Measurements from ENCODE around the gene DDX10.

The DDX10 gene

DNA sequence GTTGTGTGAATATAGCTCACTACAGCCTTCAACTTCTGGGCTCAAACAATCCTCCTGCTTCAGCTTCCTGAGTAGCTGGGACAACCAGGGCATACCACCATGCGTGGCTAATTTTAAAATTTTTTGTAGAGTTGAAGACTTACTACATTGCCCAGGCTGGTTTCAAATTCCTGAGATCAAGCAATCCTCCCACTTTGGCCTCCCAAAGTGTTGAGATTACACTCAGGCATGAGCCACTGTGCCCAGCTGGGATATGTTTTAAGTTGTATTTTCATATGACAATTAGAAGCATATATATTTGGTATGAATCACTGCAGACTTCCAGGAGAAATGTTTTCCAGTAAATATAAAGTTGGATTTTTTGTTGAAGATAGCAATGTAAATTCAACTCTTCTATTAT lies 15.4 kb downstream of the DDX10 start:
- Mint-ChIP-seq H3K36me3 (peaks cover 72% of the 10 kb centered on the region), H3K4me3 (no peak overlapping the region), H3K4me1 (no peaks in the 10 kb centered on the region), H3K9me3 (no peaks in the 10 kb centered on the region), H3K27ac (no peak overlapping the region)
- ATAC-seq (no peak), DNase-seq (ENCODE audit: low spot score in 2 of 2) (no peak)

DNA sequence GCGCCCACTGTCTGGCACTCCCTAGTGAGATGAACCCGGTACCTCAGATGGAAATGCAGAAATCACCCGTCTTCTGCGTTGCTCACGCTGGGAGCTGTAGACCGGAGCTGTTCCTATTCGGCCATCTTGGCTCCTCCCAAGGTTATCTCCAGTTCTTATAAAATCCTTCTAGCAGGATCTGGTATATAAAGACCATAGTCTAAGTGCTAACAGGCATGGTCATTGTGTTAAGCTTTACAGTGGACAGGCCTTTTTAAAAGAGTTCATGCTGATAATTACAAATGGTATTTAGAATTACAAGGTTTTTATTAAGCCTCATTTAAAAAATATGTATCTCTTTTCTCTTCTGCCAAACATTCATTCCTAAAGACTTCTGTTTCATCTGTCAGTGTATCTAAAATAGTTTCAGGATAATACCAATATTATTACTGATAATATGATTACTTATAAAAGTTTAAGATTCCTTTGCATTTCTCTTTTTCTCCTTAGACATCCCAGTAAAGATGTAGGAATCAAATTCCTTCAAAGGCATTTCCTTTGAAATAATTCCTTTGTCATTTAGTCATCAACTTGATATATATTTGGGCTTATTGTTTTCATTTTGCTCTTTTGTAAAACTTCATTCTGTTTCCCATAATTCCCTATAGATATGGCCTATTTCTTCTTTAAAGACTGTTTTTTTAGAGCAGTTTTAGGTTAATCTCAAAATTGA lies 20.7 kb downstream of the DDX10 start:
- Mint-ChIP-seq H3K4me3 (no peak overlapping the region), H3K27ac (no peak overlapping the region), H3K4me1 (no peaks in the 10 kb centered on the region), H3K9me3 (no peaks in the 10 kb centered on the region), H3K36me3 (peaks cover 56% of the 10 kb centered on the region)
- DNase-seq (ENCODE audit: low spot score in 2 of 2) (no peak), ATAC-seq (no peak)

DNA sequence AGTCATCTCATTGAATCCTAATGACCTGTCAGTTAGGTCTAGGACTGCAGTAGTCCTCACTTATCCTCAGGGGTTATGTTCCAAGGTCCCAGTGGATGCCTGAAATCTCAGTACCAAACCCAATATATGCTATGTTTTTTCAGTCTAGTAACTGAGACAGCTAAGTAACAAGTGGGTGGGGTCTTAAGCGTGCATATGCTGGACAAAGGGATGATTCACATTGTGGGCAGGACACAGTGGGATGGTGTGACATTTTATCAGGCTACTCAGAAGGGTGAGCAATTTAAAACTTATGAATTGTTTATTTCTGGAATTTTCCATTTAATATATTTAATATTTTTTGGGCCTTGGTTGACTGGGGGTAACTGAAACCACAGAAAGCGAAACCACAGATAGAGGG lies 29.0 kb downstream of the DDX10 start:
- ATAC-seq, result peak; percentile 89

DNA sequence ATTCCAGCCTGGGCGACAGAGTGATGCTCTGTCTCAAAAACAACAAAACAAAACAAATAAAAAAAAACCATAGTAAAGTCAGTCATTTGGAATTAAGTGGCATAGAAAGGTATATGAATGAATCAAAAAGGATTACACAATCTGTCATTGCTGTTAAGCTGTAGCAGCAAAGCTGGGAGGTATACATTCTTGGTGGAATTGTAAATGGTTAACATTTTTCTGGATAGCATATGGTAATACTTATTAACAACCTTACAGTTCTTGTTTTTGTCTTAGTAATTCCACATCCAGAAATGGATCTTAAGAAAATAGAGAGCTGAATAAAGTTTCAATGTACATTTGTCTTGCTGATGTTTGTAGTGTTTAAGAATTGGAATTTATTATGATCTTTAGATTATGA lies 30.0 kb downstream of the DDX10 start:
- Mint-ChIP-seq H3K36me3 (peaks cover 88% of the 10 kb centered on the region), H3K9me3 (no peaks in the 10 kb centered on the region), H3K4me1 (no peaks in the 10 kb centered on the region), H3K4me3 (no peak overlapping the region), H3K27ac (peak overlapping the region; percentile 78)
- DNase-seq (ENCODE audit: low spot score in 2 of 2), result no peak
- ATAC-seq, result no peak

More for the DNA sequence above, 29.0 kb downstream of the DDX10 start:
- peaks cover 90% of the 10 kb centered on the region for H3K36me3 Mint-ChIP-seq
- no peaks in the 10 kb centered on the region for H3K4me1 Mint-ChIP-seq
- no peaks in the 10 kb centered on the region for H3K9me3 Mint-ChIP-seq
- no peak overlapping the region for H3K4me3 Mint-ChIP-seq
- DNase-seq (ENCODE audit: low spot score in 2 of 2), result no peak
- H3K27ac Mint-ChIP-seq, result peak overlapping the region; percentile 78

DNA sequence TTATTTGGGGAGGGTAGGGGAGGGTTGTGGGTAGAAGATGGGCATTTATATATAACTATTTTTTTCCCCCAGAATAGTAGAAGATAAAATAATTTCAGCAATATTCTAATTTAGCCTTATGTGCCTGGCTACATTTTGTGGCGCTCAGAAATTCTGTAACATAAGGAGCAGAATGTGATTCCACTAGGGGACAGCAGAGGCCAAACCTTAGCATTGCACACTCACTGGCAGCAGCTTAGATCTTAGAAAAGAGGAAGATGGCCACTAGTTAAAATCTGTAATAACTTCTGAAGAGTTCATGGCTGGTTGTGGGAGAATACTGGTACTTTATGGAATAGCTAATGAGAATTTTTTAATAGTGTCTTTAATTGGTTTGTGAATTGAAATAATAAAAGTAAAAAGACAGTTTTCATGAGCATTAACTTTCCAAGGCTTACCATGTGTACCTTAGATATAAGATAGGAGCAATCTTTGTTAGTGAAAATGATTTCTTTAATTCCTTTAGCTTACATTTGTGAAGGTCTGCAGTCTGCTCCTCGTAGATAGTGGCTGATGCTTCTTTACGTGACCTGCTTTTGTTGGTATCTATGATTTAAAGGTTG lies 33.1 kb downstream of the DDX10 start:
- peaks cover 88% of the 10 kb centered on the region for H3K36me3 Mint-ChIP-seq
- peak in 1 of 2 donors; percentile 55 for DNase-seq (ENCODE audit: low spot score in 2 of 2)
- H3K4me3 Mint-ChIP-seq, result no peak overlapping the region
- no peak overlapping the region for H3K27ac Mint-ChIP-seq
- ATAC-seq, result peak; percentile 82
- no peaks in the 10 kb centered on the region for H3K4me1 Mint-ChIP-seq
- H3K9me3 Mint-ChIP-seq, result no peaks in the 10 kb centered on the region

DNA sequence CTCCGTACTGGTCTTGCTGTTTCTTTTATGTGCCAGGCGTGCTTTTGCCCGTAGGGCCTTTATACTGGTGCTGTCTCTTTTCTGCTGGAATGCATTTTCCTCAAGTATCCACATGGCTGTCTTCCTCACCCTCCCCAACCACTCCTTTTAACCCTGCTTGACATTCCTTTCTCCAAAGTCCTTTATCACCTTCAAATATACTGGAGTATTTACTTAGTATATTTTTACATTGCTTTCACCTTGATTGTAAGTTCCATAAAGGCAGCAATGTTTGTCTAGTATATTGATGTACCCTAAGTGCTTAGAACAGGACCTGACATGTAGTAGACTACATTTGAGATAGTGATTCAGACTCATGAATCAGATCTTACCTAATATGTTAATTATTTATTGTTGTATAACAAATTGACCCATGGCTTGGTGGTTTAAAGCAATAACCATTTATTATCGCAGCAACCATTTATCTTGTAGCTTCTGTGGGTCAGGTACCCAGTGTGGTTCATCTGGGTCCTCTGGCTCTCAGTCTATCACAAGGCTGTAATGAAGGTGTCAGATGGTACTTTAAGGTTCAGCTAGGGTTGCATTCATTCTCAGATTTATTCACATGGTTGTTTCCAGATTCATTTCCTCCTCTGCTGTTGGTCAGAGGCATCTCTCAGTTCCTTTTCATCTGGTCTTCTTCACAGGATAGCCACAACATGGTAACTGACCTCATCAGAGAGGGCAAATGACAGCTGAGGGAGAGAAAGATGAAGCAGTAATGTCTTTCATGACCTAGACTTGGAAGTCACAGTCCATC lies 34.2 kb downstream of the DDX10 start:
- no peak for DNase-seq (ENCODE audit: low spot score in 2 of 2)
- Mint-ChIP-seq H3K27ac (peak overlapping the region; percentile 48), H3K4me3 (no peak overlapping the region), H3K9me3 (no peaks in the 10 kb centered on the region), H3K36me3 (peaks cover 87% of the 10 kb centered on the region), H3K4me1 (no peaks in the 10 kb centered on the region)
- ATAC-seq, result peak; percentile 58

DNA sequence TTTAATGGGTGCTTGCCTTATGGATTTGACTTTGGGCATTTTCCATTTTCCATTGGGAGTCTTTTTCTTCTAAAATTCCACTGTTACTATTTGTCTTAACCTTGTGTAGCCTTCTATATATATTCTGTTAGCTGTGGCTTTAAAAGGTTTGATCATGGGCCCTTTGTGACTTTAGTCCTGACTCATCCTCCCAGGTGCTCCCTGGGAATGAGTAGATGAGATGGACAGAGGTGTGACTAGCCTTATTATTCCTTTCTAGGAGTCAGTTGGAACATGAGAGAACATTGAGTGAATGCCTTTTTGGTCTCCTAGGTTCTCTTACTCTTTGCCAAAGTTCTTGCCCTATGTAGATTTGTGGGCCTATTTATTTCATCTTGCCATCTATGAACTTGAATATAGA lies 39.0 kb downstream of the DDX10 start:
- H3K36me3 Mint-ChIP-seq, result peaks cover 84% of the 10 kb centered on the region
- peaks cover 3% of the 10 kb centered on the region for H3K9me3 Mint-ChIP-seq
- no peaks in the 10 kb centered on the region for H3K4me1 Mint-ChIP-seq
- H3K4me3 Mint-ChIP-seq, result no peak overlapping the region
- no peak overlapping the region for H3K27ac Mint-ChIP-seq
- DNase-seq (ENCODE audit: low spot score in 2 of 2) (no peak), ATAC-seq (no peak)

DNA sequence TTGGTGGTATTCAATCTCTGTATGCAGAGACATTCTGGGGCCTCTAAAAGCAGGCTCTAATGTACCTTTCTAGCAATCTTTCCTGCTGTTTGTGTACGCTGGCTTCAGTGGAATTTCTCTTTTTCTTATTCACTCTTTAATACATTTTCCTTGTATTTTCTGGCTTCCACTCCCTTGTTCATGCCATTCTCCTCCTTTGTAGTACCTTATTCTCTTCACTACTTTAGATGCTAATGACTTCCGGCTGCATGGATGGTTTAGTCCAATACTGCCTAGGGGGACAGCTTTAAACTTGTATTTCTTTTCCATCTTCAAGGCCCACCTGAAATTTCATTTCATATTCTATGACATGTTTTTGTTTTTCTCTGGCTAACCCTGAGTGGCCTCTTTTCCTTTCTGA lies 40.2 kb downstream of the DDX10 start:
- H3K4me1 Mint-ChIP-seq, result peaks cover 6% of the 10 kb centered on the region
- H3K9me3 Mint-ChIP-seq, result peaks cover 4% of the 10 kb centered on the region
- H3K27ac Mint-ChIP-seq, result no peak overlapping the region
- H3K4me3 Mint-ChIP-seq, result no peak overlapping the region
- ATAC-seq, result no peak
- H3K36me3 Mint-ChIP-seq, result peaks cover 87% of the 10 kb centered on the region
- no peak for DNase-seq (ENCODE audit: low spot score in 2 of 2)

DNA sequence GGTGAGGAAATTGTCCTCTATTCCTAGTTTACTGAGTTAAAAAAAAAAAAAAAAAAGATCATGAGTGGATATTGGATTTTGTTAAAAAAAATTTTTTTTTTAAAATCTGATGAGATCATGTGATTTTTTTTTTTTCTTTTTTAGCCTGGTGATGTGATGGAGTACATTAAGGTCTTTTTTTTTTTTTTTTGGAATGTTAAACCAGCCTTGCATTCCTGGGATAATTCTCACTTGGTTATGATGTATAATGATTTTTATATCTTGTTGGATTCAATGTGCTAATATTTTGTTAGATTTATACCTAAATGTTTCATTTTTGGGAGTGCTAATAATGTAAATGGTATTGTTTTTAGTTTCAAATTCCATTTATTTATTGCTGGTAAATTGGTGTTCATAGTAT lies 43.3 kb downstream of the DDX10 start:
- H3K9me3 Mint-ChIP-seq, result peaks cover 4% of the 10 kb centered on the region
- H3K36me3 Mint-ChIP-seq, result peaks cover 84% of the 10 kb centered on the region
- peaks cover 17% of the 10 kb centered on the region for H3K4me1 Mint-ChIP-seq
- H3K27ac Mint-ChIP-seq, result no peak overlapping the region
- ATAC-seq (no peak), DNase-seq (ENCODE audit: low spot score in 2 of 2) (no peak)
- H3K4me3 Mint-ChIP-seq, result no peak overlapping the region

DNA sequence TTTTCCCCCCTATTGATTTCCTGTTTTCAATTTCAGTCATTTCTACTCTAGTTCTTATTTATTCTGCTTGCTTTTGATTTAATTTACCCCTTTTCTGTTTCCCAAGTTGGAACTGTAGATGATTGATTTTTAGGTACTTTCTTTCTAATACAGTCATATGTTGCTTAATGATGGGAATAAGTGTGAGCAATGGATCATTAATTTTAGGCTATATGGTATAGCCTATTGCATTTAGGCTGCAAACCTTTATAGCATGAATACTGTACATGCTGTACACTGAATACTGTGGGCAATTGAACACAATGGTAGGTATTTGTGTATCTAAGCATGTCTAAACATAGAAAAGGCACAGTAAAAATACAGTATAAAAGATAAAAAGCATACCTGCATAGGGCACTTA lies 44.9 kb downstream of the DDX10 start:
- no peak for ATAC-seq
- peaks cover 30% of the 10 kb centered on the region for H3K4me1 Mint-ChIP-seq

DNA sequence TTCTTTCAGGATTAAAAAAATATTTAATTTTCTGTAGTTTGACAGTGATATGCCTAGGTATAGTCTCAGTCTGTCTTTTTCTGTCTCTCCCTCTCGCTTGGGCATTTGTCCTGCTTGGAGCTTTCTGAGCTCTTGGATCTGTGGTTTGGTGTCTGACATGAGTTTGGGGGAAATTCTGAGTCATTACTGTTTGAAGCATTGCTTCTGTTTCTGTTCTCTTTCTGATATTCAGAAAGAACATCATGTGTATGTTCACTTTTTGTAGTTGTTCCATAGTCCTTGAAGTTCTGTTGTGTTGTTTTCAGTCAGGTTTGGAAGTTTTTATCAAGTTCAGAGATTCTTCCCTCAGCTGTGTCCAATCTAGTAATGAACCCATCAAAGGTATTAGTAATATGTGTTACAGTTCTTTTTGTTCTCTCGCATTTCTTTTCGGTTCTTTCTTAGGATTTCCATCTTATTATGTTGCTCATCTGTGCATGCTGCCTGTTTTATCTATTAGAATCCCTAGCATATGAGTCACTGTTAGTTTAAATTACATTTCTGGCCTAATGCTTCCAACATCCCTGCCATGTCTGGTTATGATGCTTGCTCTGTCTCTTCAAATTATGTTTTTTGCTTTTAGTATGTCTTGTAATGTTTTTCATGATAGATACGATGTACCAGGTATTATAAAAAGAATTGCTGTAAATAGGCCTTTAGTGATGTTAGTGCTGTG lies 48.4 kb downstream of the DDX10 start:
- ATAC-seq (peak; percentile 34), DNase-seq (ENCODE audit: low spot score in 2 of 2) (no peak)
- H3K4me3 Mint-ChIP-seq, result no peak overlapping the region
- H3K36me3 Mint-ChIP-seq, result peaks cover 91% of the 10 kb centered on the region
- H3K9me3 Mint-ChIP-seq, result peaks cover 4% of the 10 kb centered on the region
- H3K4me1 Mint-ChIP-seq, result peaks cover 30% of the 10 kb centered on the region
- peak overlapping the region; percentile 70 for H3K27ac Mint-ChIP-seq

More for the DNA sequence above, 44.9 kb downstream of the DDX10 start:
- DNase-seq (ENCODE audit: low spot score in 2 of 2), result no peak
- Mint-ChIP-seq H3K27ac (no peak overlapping the region), H3K36me3 (peaks cover 88% of the 10 kb centered on the region), H3K9me3 (peaks cover 4% of the 10 kb centered on the region), H3K4me3 (no peak overlapping the region)

DNA sequence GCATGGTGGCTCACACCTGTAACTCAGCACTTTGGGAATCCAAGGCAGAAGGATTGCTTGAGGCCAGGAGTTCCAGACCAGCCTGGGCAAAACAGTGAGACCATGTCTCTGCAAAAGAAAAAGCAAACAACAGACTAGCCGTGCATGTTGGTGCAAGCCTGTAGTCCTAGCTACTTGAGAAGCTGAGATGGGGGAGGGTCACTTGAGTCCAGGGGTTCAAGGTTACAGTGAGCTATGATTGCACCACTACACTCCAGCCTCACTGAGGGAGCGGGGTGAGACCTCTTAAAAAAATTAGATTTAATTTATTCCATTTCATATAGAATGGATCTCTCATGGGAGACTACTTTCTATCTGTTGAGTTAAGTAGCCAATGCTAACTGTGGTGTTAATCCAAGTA lies 50.4 kb downstream of the DDX10 start:
- Mint-ChIP-seq H3K27ac (no peak overlapping the region), H3K4me3 (no peak overlapping the region), H3K9me3 (no peaks in the 10 kb centered on the region), H3K4me1 (peaks cover 23% of the 10 kb centered on the region), H3K36me3 (peaks cover 85% of the 10 kb centered on the region)
- no peak for DNase-seq (ENCODE audit: low spot score in 2 of 2)
- no peak for ATAC-seq

DNA sequence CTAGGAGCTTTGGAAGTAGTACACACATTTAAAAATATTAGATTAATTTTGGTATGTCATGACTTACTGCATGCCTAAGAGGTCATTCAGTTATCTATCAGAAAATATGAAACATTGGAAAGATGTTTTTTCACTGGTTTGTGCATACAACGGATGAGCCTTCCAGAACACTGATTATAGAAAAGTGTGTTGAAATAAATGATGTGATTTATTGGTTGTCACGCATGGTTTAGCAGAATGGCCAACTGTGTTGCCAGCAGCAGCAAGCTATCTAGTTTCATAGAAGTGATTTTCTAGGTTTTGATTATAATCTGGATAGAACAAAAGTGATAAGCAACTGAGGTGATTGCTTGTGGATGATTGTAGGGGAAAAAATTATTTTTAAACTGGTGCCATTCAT lies 53.6 kb downstream of the DDX10 start:
- H3K36me3 Mint-ChIP-seq, result peaks cover 79% of the 10 kb centered on the region
- peaks cover 16% of the 10 kb centered on the region for H3K4me1 Mint-ChIP-seq

DNA sequence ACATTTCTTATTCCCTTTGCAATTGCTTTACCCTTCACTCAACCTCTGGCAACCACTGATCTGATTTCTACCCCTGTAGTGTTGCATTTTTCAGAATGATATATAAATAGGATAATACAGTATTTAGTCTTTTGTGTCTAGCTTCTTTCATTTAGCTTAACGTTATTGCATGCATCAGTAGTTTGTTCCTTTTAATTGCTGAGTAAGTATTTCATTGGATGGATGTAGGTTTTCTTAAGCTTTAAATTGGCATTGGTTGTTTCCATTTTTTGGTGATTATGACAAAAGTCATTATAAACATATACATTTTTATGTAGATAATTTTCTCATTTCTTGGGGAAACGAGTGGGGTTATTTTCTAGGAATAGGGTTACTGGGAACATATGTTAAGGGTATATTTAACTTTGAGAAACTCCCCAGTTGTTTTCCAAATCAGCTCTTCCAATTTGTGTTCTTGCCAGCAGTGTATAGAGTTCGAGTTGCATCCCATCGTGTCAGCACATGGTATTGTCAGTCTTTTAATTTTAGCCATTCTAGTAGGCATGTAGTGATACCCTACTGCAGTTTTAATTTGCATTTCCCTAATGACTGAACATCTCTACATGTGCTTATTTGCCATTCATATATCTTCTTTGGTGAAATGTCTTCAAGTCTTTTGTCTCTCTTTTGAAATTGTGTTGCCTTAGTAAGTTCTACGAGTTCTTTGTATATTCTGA lies 60.3 kb downstream of the DDX10 start:
- H3K36me3 Mint-ChIP-seq, result peaks cover 37% of the 10 kb centered on the region
- ATAC-seq (no peak), DNase-seq (ENCODE audit: low spot score in 2 of 2) (no peak)
- H3K9me3 Mint-ChIP-seq, result peaks cover 4% of the 10 kb centered on the region
- no peak overlapping the region for H3K4me3 Mint-ChIP-seq
- no peak overlapping the region for H3K27ac Mint-ChIP-seq
- peaks cover 48% of the 10 kb centered on the region for H3K4me1 Mint-ChIP-seq

More for the DNA sequence above, 53.6 kb downstream of the DDX10 start:
- DNase-seq (ENCODE audit: low spot score in 2 of 2) (no peak), ATAC-seq (no peak)
- H3K4me3 Mint-ChIP-seq, result no peak overlapping the region
- H3K9me3 Mint-ChIP-seq, result no peaks in the 10 kb centered on the region
- no peak overlapping the region for H3K27ac Mint-ChIP-seq

All from stimulated activated effector memory CD8-positive, alpha-beta T cell treated with anti-CD3 and anti-CD28 coated beads, Interleukin-12 subunit alpha, Interleukin-12 subunit beta, amount 100 ng/mL, for 72 hours (primary cell).